HCEC 1CT (cell line): ENCODE data around the gene ZDHHC14.
A peak's percentile ranks its signal among the peaks of the same experiment; 100 is the strongest.

Experiments
- DNase-seq: peaks from one replicate; pipeline ENCODE4 v3.0.0-alpha.2; 2017

The ZDHHC14 gene

DNA sequence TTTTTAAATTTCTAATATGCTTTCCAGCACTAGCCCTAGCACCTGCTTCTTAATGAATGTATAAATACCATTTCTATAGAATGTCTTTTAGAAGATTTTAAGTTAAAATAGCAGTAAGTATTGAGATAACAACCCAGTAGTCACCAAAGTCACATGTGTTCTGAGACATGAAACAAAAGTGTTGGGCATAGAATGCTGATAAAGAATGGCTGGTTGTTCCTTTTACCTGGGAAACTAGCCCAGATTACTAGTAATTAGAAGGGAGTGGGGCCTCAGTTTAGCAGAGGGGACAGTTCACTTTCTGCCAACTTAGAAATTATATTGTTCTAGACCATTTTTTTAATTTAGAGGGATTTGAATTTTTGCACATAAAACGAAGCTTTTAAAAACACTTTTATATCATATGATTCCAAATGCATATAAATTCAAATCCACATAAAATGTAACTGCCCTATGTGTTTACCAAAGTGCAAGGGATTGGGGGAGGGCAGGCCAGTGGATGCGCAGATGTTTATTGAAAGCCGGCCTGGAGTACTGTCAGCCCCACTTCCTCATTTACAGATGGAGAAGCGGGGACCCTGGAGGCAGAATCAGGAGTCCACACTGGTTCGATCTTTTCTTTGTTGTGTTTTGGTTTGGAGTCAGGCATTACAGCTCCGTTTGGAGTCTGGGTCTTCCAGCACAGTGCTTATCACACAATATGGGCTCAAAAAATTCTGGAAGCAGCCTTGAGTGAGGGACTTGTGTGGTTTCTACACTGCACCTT, 139.8 kb downstream of the ZDHHC14 start:
- DNase-seq, result no peak

DNA sequence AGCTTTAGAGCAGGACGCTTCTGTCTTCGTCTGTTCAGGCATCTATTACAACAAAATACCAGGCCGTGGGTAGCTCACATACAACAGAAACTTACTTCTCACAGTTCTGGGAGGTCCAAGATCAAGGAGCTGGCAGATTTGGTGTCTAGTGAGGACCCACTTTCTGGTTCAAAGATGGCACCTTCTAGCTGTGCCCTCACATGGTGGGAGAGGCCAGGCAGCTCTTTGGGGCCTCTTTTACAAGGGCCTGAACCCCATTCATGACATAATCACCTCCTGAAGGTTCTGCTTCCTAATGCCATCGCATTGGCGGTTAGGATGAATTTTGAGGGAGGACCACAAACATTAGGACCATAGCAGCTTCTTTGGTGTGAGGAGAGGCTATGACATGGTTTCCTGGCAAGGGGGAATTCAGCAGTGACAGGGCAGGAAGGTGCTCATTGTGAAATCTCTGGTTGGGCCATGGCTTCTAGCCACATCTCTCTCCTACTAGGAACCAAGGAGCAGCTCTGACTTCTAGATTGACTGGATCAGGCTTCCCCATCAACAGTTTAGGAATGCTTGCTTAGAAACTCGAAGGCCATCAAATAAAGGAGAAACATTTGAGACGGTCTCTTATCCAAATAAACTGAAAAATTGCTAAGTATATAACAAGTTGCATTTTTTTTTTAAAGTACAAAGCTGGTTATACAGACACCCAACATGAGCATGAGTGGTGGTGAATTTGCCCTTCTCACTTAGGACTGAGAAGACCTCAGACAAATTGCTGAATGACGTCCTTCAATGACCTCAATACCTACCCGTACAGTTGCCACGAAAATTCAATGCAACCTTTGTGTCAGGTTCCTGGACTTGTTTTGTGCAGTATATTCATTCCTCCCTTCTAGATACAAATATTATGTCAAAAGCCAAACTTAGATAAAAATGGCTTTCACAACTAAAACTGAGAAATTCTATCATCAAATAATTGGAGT, 140.7 kb downstream of the ZDHHC14 start:
- no peak for DNase-seq

GRCh38 chr6:157522472-157522871, 141.5 kb downstream of the ZDHHC14 start:
- no peak for DNase-seq

GRCh38 chr6:157524735-157525134, 143.7 kb downstream of the ZDHHC14 start:
- no peak for DNase-seq

- DNase-seq, result no peak
Observed at GRCh38 chr6:157525292-157525889, 144.4 kb downstream of the ZDHHC14 start.

DNA sequence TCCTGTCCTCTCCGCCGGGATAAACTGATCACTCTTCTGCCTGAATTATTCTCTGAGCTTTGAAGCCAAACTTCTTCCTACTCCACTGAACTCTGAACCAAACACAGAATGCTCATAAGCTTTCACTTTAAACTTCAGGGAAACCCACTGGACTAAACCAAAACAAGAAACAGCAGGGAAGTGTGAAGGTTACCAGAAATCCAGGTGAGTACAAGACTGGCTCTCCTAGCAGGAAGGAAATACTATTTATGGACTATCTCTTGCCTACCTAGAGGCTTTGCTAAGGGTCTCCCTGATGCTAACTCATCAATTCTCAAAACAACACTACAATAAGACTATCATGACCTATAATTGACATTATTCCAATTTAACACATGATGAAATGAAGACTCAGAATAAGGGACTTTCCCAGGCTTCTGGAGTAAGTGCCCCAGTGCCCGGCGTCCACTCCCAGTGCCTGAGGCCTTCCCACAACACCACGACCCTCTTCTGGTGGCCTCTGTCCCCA, 145.0 kb downstream of the ZDHHC14 start:
- DNase-seq, result no peak

DNA sequence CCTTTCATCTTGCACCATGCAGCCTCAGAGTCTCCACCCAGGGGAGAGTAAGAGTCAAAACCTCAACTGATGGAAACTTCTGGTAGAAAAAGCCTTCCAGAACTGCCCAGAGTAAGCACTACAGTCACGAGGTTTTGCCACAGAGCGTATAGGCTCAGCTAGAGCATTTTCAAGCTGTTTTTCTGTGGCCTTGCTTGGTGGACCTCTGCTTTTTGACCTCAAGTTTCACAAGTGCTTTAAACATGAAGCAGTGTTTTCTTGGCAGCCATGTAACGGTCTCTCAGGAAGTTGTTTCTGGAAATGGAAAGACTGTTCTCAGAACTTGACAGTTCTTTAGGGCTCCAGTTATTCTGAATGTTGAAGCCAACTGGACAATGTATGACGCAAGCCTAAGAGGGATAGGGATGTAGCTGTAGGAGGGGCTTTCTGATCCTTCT, 146.5 kb downstream of the ZDHHC14 start:
- DNase-seq, result no peak

DNA sequence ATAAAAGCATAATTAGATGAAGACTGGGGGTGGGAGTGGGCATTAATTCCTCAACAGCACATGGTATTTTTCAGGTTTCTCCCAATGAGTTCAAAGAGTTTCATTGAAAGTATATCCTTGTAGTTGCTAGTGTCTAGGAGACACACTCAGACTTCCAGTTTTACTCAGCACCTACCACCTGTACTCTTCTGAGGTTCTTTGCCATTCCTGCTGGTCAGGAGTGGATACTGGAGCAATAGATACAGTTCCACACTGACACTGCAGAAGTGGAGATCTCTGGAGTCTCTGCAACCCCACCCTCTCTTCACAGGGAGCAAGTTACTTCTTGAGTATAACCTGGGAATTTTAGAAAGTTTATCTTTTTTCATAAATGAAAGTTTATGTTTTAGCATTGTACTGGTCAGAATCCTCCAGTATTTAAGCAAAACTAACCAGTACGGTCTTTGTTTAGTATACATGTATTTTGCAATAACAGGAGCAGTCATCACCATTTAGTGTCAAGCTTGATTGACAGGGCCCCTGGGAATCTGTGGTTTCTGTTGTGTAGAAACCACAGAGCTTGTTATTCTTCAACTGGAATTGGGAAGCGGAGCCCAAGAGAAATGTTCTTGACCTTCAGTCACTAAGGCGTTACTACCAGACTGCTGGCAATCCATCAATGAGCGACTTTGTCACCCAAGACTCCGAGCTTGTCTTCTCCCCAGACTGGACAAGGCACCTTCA, 148.1 kb downstream of the ZDHHC14 start:
- DNase-seq, result no peak

GRCh38 chr6:157529654-157530039, 148.7 kb downstream of the ZDHHC14 start:
- no peak for DNase-seq

DNA sequence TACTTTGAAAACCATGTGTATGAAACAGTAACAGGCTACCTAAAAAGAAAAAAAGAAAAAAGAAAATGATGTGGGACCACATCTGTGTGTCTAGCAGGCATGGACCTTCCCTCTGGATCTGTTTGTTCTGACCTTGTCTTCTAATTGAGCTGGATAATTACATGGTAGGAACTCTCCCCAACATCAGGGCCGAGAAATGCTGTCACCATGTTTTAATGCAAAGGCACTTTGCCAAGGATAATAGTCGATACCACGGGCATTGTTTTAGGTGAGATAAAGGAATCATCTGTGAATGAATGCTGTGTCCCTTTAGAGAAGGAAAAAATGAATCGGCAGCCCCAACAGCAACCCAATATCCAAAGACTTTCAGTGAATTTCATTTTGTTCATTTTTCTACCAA, 149.1 kb downstream of the ZDHHC14 start:
- DNase-seq, result no peak

DNA sequence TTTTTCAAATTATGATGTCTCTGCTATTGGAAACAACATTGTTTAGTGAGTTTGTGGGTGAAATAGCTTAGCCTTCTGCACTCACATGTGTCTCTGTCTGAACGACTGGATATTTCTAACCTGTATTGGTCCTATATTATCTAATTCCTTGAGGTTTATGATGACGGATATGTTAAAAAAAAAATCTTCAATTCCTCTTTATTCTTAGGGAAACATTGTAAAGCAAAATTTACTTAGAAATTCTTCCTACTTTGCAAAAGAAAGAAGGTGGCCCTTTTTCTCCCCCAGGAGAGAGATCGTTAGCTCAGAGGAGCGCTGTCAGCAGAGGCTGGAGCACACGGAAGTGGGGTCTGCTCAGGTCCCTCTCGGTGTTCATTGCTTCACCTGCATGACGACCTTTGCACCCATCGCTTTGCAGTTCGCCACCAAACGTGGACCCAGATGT, 149.8 kb downstream of the ZDHHC14 start:
- DNase-seq, result no peak

DNA sequence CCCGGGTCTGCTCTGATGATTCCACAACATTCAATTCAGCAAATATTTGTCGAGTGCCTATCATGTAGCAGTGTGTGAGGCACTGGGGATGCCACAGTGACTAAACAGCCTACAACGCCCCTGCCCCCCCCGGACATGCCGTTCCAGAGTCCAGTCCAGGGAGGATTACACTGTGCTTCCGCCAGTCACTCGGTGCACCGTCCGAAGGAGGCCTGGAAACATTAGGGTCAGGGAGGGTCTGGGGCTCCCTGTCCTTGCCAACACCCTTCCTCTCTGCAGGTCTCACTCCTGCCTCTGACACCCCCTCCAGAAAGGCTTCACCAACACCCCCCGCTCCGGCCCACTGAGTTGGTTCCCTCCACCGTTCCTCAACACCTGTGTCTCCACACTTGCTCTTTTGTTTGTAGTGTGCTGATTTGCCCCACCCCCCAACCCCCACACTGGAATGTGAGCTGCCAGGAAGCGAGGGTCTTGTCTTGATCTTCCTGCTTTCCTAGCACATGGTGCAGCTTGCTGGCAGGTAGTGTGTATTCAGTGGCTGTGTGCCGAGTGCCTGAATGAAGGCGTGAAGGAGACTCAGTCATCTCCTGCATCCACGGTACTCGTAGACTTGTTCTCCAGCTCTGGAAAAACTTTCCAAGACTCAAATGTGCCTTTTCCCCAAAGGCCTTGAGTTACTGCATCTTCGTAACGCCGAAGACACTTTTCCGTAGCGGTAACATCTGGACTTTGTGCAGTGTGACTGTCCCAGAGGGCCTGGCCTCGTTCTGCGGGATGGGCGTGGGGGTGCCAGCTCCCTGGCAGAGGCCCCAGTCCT, 150.4 kb downstream of the ZDHHC14 start:
- no peak for DNase-seq

DNA sequence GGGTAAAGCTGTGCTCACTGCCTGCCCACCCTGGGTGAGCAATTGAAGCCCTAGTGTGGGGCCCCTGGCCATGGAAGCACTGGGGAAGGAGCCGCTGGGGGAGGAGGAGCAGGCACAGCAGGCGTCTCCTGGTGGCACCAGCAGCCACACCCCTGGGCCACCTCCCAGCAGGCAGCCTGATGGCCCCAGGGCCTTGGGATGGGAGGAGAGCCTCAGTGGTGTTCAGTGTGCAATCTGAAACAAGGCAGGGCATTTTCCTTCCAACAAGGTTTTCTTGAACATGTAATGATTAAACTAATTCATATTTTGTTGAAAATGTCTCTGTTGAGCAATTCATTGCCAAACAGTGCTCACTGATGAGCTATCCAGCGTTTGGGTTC, 151.0 kb downstream of the ZDHHC14 start:
- no peak for DNase-seq

- no peak for DNase-seq
Observed at GRCh38 chr6:157533048-157533871, 152.3 kb downstream of the ZDHHC14 start.

DNA sequence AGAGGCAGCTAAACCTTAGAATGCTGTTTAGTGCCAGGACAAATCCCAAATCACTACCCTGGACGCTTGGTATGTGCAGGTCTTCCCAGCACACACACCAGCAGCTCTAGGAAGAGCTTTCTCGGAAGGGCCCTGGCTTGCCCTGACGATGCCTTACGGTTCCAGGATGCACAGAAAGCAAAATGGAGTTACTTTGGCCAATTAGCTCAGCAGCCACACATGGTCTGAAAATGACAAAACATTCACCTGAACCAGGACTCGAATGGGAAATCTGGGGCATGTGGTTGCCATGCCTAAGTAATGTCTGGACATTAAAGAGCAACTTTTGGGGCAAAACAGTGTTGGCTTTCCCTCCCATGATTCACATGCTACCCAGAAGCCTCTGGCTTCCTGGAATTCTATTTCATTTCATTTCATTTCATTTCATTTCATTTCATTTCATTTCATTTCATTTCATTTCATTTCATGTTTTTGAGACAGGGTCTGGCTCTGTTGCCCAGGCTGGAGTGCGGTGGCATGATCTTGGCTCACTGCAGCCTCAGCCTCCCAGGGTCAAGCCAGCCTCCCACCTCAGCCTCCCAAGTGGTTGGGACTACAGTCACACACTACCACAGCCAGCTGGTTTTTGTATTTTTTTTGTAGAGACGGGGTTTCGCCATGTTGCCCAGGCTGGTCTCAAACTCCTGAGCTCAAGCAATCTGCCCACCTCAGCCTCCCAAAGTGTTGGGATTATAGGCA, 153.3 kb downstream of the ZDHHC14 start:
- no peak for DNase-seq

- DNase-seq, result no peak
Observed at GRCh38 chr6:157534977-157535339, 154.0 kb downstream of the ZDHHC14 start.

DNA sequence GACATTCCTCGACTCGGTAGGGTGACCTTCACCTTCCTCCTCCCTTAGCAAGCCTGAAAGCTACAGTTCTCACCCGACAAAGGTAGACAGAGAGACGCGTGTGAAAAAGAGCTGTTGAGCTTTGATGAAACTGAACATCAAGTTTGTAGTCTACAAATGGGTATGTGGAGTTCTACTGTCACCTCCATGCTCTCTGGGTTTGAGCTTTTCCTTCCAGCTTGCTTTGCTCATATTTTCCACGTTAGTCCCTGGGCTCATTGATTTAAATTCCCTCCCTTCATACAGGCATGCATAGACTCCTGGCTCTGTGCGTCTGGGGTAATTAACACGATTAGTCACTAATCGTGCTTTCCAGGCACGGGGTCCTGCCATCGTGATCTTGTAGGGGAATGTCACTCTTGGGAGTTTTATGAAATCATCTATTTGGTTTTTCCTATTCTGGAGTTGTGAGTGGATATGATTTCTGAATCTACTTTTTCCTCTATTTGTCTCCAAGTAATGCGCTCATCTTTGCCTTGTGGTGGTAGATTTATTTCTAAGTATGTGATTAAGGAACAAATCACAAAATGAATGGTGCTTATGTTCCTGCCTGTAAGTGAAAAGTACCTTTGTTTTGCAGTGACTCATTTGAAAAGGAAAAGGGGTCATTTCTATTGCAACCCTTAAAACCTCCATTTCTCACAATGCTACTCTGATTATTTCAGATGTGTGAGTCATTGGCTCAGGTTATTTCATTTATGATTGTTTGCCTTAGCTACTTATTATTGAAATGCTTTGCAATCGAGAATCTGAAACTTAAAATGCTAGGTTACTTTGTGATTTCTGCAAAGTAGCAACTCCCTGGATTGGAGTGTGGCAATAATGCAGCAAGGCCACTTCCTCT, 154.6 kb downstream of the ZDHHC14 start:
- DNase-seq, result peak; percentile 67

DNA sequence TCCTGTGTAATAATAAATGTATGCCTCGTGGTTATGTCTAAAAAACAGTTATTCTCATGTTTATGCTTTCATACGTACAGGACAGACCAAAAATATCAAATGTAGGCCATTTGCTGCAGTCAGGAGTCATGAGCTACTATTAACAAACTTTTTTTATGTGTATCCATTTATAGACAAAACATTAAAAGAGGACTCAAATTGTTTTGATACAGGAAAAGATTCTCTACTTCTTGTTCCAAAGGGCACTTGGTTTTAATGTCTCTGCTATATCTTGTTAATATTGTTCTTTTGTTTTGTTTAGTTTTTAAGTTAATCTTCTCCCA, 155.2 kb downstream of the ZDHHC14 start:
- DNase-seq, result no peak

GRCh38 chr6:157537556-157537955, 156.6 kb downstream of the ZDHHC14 start:
- peak; percentile 6 for DNase-seq
